ENCODE results near the gene RPS6KA5.
"Not testable (repeated sequence)": the region's sequence is repeated elsewhere in the genome, so short reads cannot be mapped to it uniquely, and the experiment has no call there.

The RPS6KA5 gene

GRCh38 chr14:91094772-91095171, 34.3 kb upstream of the RPS6KA5 start:
- no peak for DNase-seq (ENCODE audit: low spot score)
- TF ChIP-seq CTCF (IDR thresholded peaks at IDR 0.05; ENCODE audit: borderline replicate concordance, control extremely low read depth, extremely low read depth, insufficient read depth, missing control alignments): no peak
- in situ Hi-C loops (cut with MboI; ENCODE audit: low sequenced_read_pairs, unreplicated experiment): no loop called here

- in situ Hi-C loops (cut with MboI; ENCODE audit: low sequenced_read_pairs, unreplicated experiment); DNase-seq (ENCODE audit: low spot score): not testable (repeated sequence)
Measured at GRCh38 chr14:91093743-91094472, 33.5 kb upstream of the RPS6KA5 start.

GRCh38 chr14:91092073-91092472, 31.6 kb upstream of the RPS6KA5 start:
- no peak for TF ChIP-seq CTCF (IDR thresholded peaks at IDR 0.05; ENCODE audit: borderline replicate concordance, control extremely low read depth, extremely low read depth, insufficient read depth, missing control alignments)

GRCh38 chr14:91090743-91091142, 30.3 kb upstream of the RPS6KA5 start:
- no peak for DNase-seq (ENCODE audit: low spot score)
- TF ChIP-seq CTCF (IDR thresholded peaks at IDR 0.05; ENCODE audit: borderline replicate concordance, control extremely low read depth, extremely low read depth, insufficient read depth, missing control alignments): no peak
- in situ Hi-C loops (cut with MboI; ENCODE audit: low sequenced_read_pairs, unreplicated experiment): no loop called here

More at GRCh38 chr14:91092073-91092472, 31.6 kb upstream of the RPS6KA5 start:
- in situ Hi-C loops (cut with MboI; ENCODE audit: low sequenced_read_pairs, unreplicated experiment): no loop called here
- DNase-seq (ENCODE audit: low spot score): no peak

DNA sequence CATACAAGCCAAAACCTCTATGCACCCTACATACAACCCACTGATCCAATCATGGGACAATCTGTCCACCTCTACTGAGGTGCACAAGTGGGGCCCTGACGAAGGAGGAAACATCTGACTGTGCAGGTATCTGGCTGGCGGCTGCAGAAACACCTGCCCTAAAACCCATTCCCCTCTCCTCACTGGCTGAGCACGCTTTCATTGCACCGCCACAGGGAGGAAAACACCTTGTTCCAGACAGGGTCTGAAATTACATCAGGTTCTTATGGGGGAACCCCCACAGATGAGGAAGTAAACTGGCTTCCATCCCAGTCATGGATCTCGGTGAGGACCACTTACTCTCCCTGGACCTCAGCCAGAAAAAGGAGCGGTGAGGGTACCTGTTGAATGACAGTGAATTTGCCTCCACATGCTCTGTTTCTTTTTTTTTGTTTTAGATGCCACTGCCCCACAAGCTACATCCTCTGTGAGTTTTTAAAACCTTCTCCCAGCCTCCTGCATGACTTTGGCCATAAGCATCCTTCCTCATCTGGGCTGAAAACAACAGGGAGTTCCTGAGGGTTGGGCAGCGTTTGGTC, 29.6 kb upstream of the RPS6KA5 start:
- in situ Hi-C loops (cut with MboI; ENCODE audit: low sequenced_read_pairs, unreplicated experiment): no loop called here
- no peak for TF ChIP-seq CTCF (IDR thresholded peaks at IDR 0.05; ENCODE audit: borderline replicate concordance, control extremely low read depth, extremely low read depth, insufficient read depth, missing control alignments)
- no peak for DNase-seq (ENCODE audit: low spot score)

DNA sequence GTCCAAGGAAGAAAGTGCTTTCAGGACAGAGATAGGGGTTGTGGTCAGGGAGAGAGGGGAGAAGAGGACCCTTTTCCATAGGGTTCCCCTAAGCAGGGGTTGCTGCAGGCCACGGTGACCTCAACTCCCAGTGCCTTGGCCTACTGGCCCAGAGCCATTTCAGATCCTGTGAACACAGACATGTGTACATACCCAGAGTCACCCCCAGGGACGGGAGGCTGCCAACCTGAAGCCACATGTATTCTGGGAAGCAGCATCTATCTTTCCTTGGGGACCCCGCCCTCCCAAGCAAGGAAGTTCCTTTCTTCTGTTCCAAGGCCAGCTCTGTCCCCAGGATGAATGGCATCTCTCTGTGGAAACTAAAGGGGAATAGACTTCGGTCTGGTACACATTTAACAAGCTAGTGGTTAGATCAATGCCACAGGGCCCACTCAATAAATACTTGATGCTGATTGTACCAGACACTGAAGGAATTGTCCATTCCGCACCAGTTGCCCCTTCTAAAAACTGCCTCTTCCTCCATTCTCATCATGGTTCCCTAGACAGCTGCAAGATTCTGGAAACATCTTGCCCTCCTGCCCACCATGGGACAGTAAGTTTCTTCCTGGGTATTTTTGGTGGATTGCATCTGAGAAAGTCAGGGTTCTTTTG, 28.3 kb upstream of the RPS6KA5 start:
- TF ChIP-seq CTCF (IDR thresholded peaks at IDR 0.05; ENCODE audit: borderline replicate concordance, control extremely low read depth, extremely low read depth, insufficient read depth, missing control alignments): no peak
- no peak for DNase-seq (ENCODE audit: low spot score)
- in situ Hi-C loops (cut with MboI; ENCODE audit: low sequenced_read_pairs, unreplicated experiment): no loop called here

DNA sequence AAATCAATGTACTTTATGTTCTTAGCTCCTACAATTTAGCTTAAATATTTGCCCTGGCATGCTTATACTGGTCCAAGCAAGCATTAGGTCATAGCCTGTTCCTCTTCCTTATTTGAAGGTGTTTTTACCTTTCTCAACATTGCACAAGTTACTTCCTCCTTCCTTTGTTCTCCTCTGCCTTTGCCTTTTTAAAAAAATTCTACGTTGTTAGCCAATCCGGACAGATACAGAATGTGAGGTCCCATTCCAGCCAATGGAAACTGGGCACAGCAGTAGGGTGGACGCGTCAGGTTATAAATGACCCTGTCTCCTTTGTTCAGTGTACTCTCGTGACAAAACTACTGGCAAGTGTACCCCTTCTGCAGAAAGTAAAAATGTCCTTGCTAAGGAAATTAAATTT, 27.0 kb upstream of the RPS6KA5 start:
- in situ Hi-C loops (cut with MboI; ENCODE audit: low sequenced_read_pairs, unreplicated experiment); DNase-seq (ENCODE audit: low spot score): not testable (repeated sequence)
